Uterus (tissue), 2 donors: ENCODE measurements around the gene ACBD6.

ENCODE experiments used
- POLR2A ChIP-seq, 2 donors: fragments of 450-650 bp; IDR thresholded peaks; one replicate each; pipeline ENCODE4 v1.6.1; 2016; ENCODE audit warnings: antibody characterized with exemption in 2 of 2, mild to moderate bottlenecking in 1 of 2, moderate library complexity in 1 of 2
- TF ChIP-seq, protein P1 (sequence below), 4 experiments: fragments of 200-600 bp in 2 of 4; fragments of 450-650 bp in 2 of 4; sonication (generic) in 2 of 4; IDR thresholded peaks; one replicate each; pipeline ENCODE4 v1.5.1; 2016 to 2019; ENCODE audit warnings: antibody characterized with exemption in 4 of 4, mild to moderate bottlenecking in 2 of 4, moderate library complexity in 1 of 4

DNA sequence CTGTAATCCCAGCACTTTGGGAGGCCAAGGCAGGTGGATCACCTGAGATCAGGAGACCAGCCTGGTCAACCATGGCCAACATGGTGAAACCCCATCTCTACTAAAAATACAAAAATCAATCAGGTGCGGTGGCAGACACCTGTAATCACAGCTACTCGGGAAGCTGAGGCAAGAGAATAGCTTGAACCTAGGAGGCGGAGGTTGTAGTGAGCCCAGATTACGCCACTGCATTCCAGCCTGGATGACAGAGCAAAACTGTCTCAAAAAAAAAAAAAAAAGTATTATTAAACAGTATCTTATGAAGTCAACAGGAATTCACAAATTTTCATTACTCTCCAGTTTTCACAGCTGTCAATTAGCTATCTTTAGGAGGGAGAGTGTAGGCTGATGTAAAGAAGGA, 3.8 kb downstream of the ACBD6 start:
- TF ChIP-seq, protein P1, sequence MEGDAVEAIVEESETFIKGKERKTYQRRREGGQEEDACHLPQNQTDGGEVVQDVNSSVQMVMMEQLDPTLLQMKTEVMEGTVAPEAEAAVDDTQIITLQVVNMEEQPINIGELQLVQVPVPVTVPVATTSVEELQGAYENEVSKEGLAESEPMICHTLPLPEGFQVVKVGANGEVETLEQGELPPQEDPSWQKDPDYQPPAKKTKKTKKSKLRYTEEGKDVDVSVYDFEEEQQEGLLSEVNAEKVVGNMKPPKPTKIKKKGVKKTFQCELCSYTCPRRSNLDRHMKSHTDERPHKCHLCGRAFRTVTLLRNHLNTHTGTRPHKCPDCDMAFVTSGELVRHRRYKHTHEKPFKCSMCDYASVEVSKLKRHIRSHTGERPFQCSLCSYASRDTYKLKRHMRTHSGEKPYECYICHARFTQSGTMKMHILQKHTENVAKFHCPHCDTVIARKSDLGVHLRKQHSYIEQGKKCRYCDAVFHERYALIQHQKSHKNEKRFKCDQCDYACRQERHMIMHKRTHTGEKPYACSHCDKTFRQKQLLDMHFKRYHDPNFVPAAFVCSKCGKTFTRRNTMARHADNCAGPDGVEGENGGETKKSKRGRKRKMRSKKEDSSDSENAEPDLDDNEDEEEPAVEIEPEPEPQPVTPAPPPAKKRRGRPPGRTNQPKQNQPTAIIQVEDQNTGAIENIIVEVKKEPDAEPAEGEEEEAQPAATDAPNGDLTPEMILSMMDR (IDR thresholded peaks at IDR 0.05) = no peak
- no peak for TF ChIP-seq POLR2A (IDR thresholded peaks at IDR 0.05)
